CD4-positive, alpha-beta T cell treated with Interleukin-15 for 1 hour (primary cell): ENCODE measurements around the gene OSBPL7.

ENCODE experiments used
- DNase-seq: peaks from one replicate; pipeline ENCODE4 v3.0.0-alpha.2; 2020

OSBPL7 gene

GRCh38 chr17:47757386-47757785 is 64.2 kb downstream of the OSBPL7 start:
- no peak for DNase-seq
